ENCODE measurements around the gene EEPD1.
"Not testable (repeated sequence)": the region's sequence is repeated elsewhere in the genome, so short reads cannot be mapped to it uniquely, and the experiment has no call there.

The EEPD1 gene

DNA sequence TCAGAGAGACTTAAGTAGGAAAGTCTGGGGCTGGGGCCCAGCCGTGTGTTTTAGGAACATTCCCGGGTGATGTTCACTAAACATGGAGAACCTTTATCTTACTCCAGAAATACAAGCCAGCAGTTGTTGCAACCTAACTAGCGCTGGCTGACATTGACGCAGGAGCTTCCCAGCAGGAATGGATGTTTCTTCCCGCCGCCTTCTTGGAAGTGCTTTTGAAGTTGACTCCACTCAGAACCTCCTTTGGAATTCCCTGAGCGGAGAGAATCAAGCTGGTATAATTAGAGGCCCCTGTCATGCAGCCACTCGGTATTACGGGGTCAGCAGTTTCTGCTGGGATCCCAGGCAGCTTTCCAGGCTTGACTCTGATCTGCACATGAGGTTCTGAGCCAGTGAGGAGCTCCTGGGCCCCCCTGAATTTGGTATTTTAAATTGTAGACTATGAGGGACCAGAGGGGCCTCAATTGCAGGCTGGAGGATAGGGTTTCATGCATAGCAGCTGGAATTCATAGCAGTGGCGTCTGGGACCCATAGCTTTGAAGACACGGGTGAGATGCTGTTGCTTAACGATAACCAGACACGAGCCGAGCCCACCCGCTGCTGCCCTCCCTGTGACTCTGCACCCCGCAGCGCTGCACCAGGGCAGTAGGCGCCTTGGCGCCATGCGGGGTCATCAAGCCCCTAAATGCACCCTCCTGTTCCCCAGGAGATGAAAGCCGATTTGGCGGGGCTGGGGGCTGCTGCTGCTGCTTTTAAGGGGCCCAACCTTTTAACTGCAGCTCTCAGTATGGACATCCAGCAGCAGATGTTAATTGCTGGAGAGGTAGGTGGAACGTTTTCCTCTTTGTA is 61.8 kb downstream of the EEPD1 start:
- no peak for DNase-seq (ENCODE audit: low read depth in 1 of 2, low spot score in 1 of 2)

GRCh38 chr7:36215457-36215765 is 62.4 kb downstream of the EEPD1 start:
- DNase-seq (ENCODE audit: low read depth in 1 of 2, low spot score in 1 of 2) = no peak

- DNase-seq (ENCODE audit: low read depth in 1 of 2, low spot score in 1 of 2) = no peak
Measured at GRCh38 chr7:36216063-36216684, 63.1 kb downstream of the EEPD1 start.

DNA sequence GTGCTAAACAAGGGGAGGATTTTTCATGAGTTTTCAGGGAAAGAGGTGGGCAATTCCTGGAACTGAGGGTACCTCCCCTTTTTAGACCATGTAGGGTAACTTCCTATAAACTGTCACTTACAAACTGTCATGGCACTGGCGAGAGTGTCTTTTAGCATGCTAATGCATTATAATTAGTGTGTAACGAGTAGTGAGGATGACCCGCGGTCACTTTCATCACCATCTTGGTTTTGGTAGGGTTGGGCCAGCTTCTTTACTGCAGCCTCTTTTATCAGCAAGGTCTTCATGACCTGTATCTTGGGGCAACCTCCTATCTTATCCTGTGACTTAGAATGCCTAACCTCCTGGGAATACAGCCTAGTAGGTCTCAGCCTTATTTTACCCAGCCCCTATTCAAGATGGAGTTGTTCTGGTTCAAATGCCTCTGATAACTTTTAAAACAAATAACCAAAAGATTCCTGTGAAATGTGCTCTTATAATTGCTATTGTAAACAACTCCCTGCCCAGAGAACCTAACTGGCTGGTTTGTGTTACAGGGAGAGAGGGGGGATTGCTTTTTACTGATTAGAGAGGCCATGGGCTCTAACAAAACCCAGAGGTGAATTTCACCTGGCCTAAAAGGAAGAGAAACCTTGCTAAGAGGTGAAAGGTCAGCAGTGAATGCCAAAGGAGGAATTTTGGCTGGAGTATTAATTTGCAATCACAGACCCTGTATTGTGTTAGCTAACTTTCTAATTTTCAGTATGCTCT is 64.3 kb downstream of the EEPD1 start:
- DNase-seq (ENCODE audit: low read depth in 1 of 2, low spot score in 1 of 2) = no peak

DNA sequence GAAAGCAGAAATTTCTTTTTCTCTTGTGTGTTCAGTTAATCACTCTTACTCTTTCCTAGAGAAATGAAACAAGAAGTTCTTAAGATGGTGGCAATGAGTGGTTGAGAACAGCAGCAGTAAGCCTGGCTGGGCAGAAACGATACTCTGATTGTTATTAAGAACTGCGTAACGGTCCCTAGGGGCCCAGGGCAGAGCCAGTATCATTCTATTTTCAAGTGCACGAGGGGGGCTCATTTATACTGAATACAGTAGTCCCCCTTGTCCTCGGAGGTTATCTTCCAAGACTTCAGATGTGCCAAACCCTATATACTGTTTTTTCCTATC is 64.9 kb downstream of the EEPD1 start:
- no peak for DNase-seq (ENCODE audit: low read depth in 1 of 2, low spot score in 1 of 2)

DNA sequence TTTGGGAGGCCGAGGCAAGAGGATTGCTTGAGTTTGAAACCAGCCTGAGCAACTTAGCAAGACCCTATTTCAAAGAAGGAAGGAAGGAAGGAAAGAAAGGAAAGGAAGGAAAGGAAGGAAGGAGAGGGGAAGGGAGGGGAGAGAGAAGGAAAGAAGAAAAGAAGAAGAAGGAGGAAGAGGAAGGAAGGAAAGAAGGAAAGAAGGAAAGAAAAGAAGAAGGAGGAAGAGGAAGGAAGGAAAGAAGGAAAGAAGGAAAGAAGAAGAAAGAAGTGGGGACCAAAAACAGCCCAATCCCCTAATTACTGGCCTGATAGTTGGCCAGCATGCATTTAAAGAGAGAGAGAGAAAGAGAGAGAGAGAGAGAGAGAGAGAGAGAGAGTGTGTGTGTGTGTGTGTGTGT is 66.4 kb downstream of the EEPD1 start:
- no peak for DNase-seq (ENCODE audit: low read depth in 1 of 2, low spot score in 1 of 2)

GRCh38 chr7:36223851-36224250 is 70.8 kb downstream of the EEPD1 start:
- no peak for DNase-seq (ENCODE audit: low read depth in 1 of 2, low spot score in 1 of 2)

GRCh38 chr7:36224934-36225858 is 72.1 kb downstream of the EEPD1 start:
- DNase-seq (ENCODE audit: low read depth in 1 of 2, low spot score in 1 of 2) = no peak

GRCh38 chr7:36226151-36226550 is 73.1 kb downstream of the EEPD1 start:
- no peak for DNase-seq (ENCODE audit: low read depth in 1 of 2, low spot score in 1 of 2)

- DNase-seq (ENCODE audit: low read depth in 1 of 2, low spot score in 1 of 2) = no peak
Measured at GRCh38 chr7:36227223-36227622, 74.2 kb downstream of the EEPD1 start.

DNA sequence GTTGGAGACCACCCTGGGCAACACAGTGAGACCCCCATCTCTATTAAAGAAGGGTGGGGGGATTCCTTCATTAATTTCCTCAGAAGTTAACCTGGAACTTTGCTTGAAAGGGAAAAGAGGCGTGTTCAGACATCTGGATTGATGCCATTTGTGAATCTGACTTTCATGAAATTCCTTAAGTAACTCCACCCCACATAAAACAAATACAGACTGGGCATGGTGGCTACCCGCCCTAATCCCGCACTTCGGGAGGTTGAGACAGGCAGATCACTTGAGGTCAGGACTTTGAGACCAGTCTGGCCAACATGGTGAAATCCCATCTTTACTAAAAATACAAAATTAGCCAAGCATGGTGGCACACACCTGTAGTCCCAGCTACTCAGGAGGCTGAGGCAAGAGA is 75.0 kb downstream of the EEPD1 start:
- no peak for DNase-seq (ENCODE audit: low read depth in 1 of 2, low spot score in 1 of 2)

DNA sequence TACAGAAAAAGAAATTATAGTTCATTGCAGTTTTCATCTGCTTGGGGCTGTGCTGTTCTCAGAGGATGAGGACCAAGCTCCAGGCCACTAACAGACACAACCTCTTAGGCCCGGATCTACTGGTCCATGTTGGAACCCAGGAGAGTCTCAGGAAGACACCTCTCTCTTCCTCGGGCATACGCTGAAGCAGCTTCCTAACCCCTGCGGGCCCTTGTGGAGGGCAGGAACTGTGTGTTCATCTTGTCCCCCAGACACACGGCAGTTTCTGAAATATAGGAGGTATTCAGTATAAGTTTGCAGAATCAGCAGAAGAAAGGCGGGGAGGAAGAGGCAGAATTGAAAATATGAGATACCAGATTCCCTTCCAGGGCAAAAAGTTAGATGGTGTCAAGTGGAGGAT is 78.4 kb downstream of the EEPD1 start:
- no peak for DNase-seq (ENCODE audit: low read depth in 1 of 2, low spot score in 1 of 2)

- DNase-seq (ENCODE audit: low read depth in 1 of 2, low spot score in 1 of 2) = no peak
Measured at GRCh38 chr7:36232555-36232954, 79.5 kb downstream of the EEPD1 start.

DNA sequence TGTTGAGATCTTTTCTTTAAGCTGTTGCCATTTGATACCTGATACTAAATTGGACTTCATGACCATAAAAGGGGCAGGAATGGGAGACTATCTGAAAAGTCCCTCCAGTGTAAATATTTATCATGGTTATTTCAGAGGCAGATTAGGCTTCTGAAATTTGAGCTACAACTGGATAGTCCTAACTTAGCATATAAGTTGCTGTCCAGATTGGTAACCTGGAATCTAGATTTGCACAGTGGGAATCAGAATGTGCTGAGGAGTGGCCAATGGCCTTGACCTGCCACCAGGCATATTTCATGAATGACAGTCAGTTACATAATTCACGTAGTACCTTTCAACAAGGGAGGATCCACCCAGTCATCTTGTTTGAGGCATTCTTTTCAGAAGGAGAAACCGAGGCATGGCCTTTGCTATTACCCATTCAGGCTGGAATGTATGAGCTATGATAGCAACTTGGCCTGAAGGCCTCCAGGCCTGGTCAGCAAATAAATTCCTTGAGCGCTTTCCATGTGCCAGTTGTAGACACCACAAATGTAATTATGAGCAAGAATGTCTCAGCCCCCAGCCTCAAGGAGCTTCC is 80.0 kb downstream of the EEPD1 start:
- DNase-seq (ENCODE audit: low read depth in 1 of 2, low spot score in 1 of 2) = no peak

DNA sequence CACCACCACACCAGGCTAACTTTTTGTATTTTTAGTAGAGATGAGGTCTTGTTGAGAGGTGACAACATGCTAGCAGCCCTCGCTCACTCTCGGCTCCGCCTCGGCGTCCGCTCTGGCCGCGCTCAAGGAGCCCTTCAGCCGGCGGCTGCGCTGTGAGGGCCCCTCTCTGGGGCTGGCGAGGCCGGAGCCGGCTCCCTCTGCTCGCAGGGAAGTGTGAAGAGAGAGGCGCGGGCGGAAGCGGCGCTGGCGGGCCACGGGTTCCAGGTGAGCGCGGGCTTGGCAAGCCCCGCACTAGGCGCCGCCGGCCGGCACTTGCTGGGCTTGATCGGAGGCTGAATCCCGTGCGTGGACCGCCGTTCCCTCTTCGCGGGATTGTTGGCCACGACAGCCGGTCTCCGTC is 83.0 kb downstream of the EEPD1 start:
- DNase-seq (ENCODE audit: low read depth in 1 of 2, low spot score in 1 of 2) = no peak

DNA sequence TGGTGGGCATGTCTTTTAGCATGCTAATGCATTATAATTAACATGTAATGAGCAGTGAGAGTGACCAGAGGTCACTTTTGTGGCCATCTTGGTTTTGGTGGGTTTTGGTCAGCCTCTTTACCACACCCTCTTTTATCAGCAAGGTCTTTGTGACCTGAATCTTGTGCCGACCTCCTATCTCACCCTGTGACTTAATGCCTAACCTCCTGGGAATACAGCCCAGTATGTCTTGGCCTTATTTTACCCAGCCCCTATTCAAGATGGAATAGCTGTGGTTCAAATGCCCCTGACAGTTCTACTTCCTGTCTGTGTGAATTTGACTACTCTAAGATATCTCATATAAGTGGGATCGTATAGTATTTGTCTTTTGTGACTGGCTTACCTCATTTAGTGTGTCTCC is 85.1 kb downstream of the EEPD1 start:
- DNase-seq (ENCODE audit: low read depth in 1 of 2, low spot score in 1 of 2) = no peak

- DNase-seq (ENCODE audit: low read depth in 1 of 2, low spot score in 1 of 2) = not testable (repeated sequence)
Measured at GRCh38 chr7:36243356-36243755, 90.3 kb downstream of the EEPD1 start.

DNA sequence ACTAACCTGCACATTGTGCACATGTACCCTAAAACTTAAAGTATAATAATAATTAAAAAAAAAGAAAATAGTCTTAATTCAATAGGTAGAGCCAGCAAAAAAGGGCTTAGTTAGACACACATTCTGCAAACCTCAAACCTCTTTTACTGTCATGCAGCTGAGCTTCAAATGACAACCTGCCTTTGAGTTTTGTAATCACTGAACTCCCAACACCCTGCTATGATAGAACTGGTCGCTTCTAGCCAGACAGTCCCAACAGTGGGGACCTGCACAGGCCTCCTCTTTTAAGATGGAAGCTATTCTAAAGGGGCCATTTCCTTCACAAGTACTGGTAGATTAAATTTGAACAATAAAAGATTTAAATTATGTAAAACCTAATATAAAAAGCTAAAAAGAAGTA is 90.9 kb downstream of the EEPD1 start:
- not testable (repeated sequence) for DNase-seq (ENCODE audit: low read depth in 1 of 2, low spot score in 1 of 2)

DNA sequence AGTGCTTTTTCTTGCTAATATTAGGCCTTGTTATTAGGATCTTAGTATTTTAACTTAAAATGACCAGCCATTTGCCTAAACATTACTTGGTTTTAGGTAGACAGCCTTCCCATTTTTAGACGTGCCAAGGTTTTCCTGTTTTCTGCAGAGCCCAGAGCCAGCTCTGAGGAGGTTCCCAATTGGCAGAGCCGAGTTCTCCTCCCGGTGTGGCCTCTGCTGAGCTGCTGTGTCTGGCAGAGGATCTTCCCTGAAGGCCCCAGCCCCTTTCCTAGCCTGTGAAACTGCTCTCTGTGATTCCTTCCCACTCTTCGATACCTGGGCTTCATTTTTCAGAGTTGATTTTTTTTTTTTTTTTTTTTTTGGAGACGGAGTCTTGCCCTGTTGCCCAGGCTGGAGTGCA is 91.4 kb downstream of the EEPD1 start:
- no peak for DNase-seq (ENCODE audit: low read depth in 1 of 2, low spot score in 1 of 2)

DNA sequence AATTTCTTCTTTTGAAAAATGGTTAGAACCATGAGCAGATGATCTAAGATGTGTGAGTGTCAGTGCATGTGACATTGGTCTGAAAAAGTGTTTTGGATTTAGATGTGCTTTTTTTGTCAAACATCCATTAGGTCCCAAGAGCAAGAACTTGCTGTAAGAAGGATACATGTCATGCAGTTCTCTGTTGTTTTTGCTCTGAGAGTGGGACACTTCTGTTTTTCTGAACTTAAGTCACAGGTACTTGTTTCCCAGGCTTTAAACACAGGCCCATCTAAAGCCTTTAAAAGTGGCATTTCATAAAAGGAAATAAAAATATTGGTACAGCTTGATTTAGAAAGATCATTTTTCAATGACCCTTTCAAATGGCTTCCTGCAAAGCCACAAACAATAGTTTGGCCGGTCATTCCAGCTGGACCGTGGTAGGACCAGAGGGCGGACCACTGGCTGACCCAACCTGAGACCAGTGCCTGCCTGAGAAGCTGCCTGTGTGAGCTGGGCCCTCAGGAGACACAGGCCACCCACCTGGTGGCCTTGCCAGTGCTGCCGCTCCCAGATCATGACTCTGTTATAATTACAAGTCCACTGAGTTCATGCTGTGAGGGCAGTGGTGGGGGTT is 92.7 kb downstream of the EEPD1 start:
- no peak for DNase-seq (ENCODE audit: low read depth in 1 of 2, low spot score in 1 of 2)

GRCh38 chr7:36249091-36249490 is 96.0 kb downstream of the EEPD1 start:
- no peak for DNase-seq (ENCODE audit: low read depth in 1 of 2, low spot score in 1 of 2)

All from activated T-helper 1 cell treated with anti-CD3 and anti-CD28 coated beads, Interleukin-2, amount 50 U/mL, for 16 hours (primary cell).